ENCODE measurements around the gene CTDSP2. TPM values are rescaled to one million over a fixed set of nuclear protein-coding genes. Genes with fewer than 3 reads are reported as not detected.

The CTDSP2 gene
- total RNA-seq, 1 donor from 2014 or later, result 87.1 TPM

GRCh38 chr12:57797933-57798332 lies 48.6 kb downstream of the CTDSP2 start:
- no peak overlapping the region for H2AFZ ChIP-seq (ENCODE audit: low read depth, low read length)
- H3K27me3 ChIP-seq (ENCODE audit: insufficient read depth, low read length), result no peaks in the 10 kb centered on the region
- H3K4me3 ChIP-seq (ENCODE audit: insufficient read depth, low read depth, low read length), result no peak overlapping the region
- H3K36me3 ChIP-seq (ENCODE audit: insufficient read depth, low read length), result peaks cover 24% of the 10 kb centered on the region
- no peaks in the 10 kb centered on the region for H3K9me3 Mint-ChIP-seq (ENCODE audit: unreplicated experiment)
- H3K9me3 ChIP-seq (ENCODE audit: insufficient read depth, low read depth, low read length), result no peaks in the 10 kb centered on the region
- H3K36me3 Mint-ChIP-seq (ENCODE audit: low read depth, unreplicated experiment), result peaks cover 17% of the 10 kb centered on the region
- no peaks in the 10 kb centered on the region for H3K27me3 Mint-ChIP-seq (ENCODE audit: low read depth, unreplicated experiment)
- DNase-seq (ENCODE audit: low read depth) (no peak), FAIRE-seq (no peak)
- TF ChIP-seq EZH2 (IDR thresholded peaks at IDR 0.05; ENCODE audit: insufficient read depth, low read length), result no peak
- TF ChIP-seq CTCF (IDR thresholded peaks at IDR 0.05; ENCODE audit: insufficient read depth, low read depth, low read length), result no peak
- H3K4me2 ChIP-seq (ENCODE audit: low read length), result no peak overlapping the region
- no peaks in the 10 kb centered on the region for H3K79me2 ChIP-seq (ENCODE audit: insufficient read depth, low read length)
- peaks cover 13% of the 10 kb centered on the region for H3K4me1 ChIP-seq (ENCODE audit: insufficient read depth, low read length)
- no peak overlapping the region for H3K4me3 Mint-ChIP-seq (ENCODE audit: unreplicated experiment)
- peaks cover 9% of the 10 kb centered on the region for H3K4me1 Mint-ChIP-seq (ENCODE audit: low read depth, unreplicated experiment)
- no peak overlapping the region for H3K27ac ChIP-seq (ENCODE audit: low read depth, low read length)
- no peaks in the 10 kb centered on the region for H4K20me1 ChIP-seq (ENCODE audit: insufficient read depth, low read length)
- H3K9ac ChIP-seq (ENCODE audit: low read length), result no peak overlapping the region
- H3K27ac Mint-ChIP-seq (ENCODE audit: unreplicated experiment), result no peak overlapping the region

DNA sequence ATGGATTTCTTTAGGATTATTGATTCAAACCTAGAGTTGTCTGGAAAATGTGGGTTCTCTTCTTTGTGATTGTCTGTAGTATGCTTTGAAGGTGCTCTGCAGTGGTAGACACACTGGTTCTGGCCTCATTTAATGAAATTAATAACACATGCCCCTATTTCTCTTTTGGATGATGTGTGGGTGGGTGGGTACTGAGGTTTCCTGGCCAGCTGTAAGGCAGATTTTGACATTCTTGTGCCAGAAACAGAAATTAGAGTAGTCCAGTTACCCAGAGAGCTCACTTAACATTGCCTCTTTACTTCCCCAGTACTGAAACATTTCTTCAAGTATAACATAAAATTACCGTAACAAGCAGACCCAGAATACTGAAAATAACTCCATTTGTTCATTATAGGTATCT lies 49.5 kb downstream of the CTDSP2 start:
- Histone ChIP-seq H3K27ac (ENCODE audit: low read depth, low read length) (no peak overlapping the region), H3K4me3 (ENCODE audit: insufficient read depth, low read depth, low read length) (no peak overlapping the region), H3K9me3 (ENCODE audit: insufficient read depth, low read depth, low read length) (no peaks in the 10 kb centered on the region), H3K4me1 (ENCODE audit: insufficient read depth, low read length) (peaks cover 13% of the 10 kb centered on the region), H3K27me3 (ENCODE audit: insufficient read depth, low read length) (no peaks in the 10 kb centered on the region), H3K4me2 (ENCODE audit: low read length) (no peak overlapping the region), H3K36me3 (ENCODE audit: insufficient read depth, low read length) (peaks cover 21% of the 10 kb centered on the region), H4K20me1 (ENCODE audit: insufficient read depth, low read length) (no peaks in the 10 kb centered on the region), H3K79me2 (ENCODE audit: insufficient read depth, low read length) (no peaks in the 10 kb centered on the region), H3K9ac (ENCODE audit: low read length) (no peak overlapping the region), H2AFZ (ENCODE audit: low read depth, low read length) (no peak overlapping the region)
- H3K27ac Mint-ChIP-seq (ENCODE audit: unreplicated experiment), result no peak overlapping the region
- H3K4me1 Mint-ChIP-seq (ENCODE audit: low read depth, unreplicated experiment), result peaks cover 9% of the 10 kb centered on the region
- no peaks in the 10 kb centered on the region for H3K9me3 Mint-ChIP-seq (ENCODE audit: unreplicated experiment)
- H3K4me3 Mint-ChIP-seq (ENCODE audit: unreplicated experiment), result no peak overlapping the region
- no peaks in the 10 kb centered on the region for H3K27me3 Mint-ChIP-seq (ENCODE audit: low read depth, unreplicated experiment)
- DNase-seq (ENCODE audit: low read depth), result no peak
- H3K36me3 Mint-ChIP-seq (ENCODE audit: low read depth, unreplicated experiment), result peaks cover 19% of the 10 kb centered on the region
- no peak for FAIRE-seq
- TF ChIP-seq EZH2 (IDR thresholded peaks at IDR 0.05; ENCODE audit: insufficient read depth, low read length) (no peak), CTCF (IDR thresholded peaks at IDR 0.05; ENCODE audit: insufficient read depth, low read depth, low read length) (no peak)

GRCh38 chr12:57795354-57795753 lies 51.2 kb downstream of the CTDSP2 start:
- no peak overlapping the region for H2AFZ ChIP-seq (ENCODE audit: low read depth, low read length)
- H4K20me1 ChIP-seq (ENCODE audit: insufficient read depth, low read length), result no peaks in the 10 kb centered on the region
- H3K4me1 Mint-ChIP-seq (ENCODE audit: low read depth, unreplicated experiment), result peaks cover 9% of the 10 kb centered on the region
- H3K27me3 Mint-ChIP-seq (ENCODE audit: low read depth, unreplicated experiment), result no peaks in the 10 kb centered on the region
- no peak overlapping the region for H3K9ac ChIP-seq (ENCODE audit: low read length)
- no peaks in the 10 kb centered on the region for H3K79me2 ChIP-seq (ENCODE audit: insufficient read depth, low read length)
- peaks cover 13% of the 10 kb centered on the region for H3K4me1 ChIP-seq (ENCODE audit: insufficient read depth, low read length)
- no peak for TF ChIP-seq EZH2 (IDR thresholded peaks at IDR 0.05; ENCODE audit: insufficient read depth, low read length)
- no peak for TF ChIP-seq CTCF (IDR thresholded peaks at IDR 0.05; ENCODE audit: insufficient read depth, low read depth, low read length)
- H3K36me3 Mint-ChIP-seq (ENCODE audit: low read depth, unreplicated experiment), result peaks cover 15% of the 10 kb centered on the region
- H3K4me3 ChIP-seq (ENCODE audit: insufficient read depth, low read depth, low read length), result no peak overlapping the region
- H3K9me3 Mint-ChIP-seq (ENCODE audit: unreplicated experiment), result no peaks in the 10 kb centered on the region
- peak overlapping the region; percentile 41 for H3K27ac Mint-ChIP-seq (ENCODE audit: unreplicated experiment)
- no peak overlapping the region for H3K4me3 Mint-ChIP-seq (ENCODE audit: unreplicated experiment)
- FAIRE-seq (no peak), DNase-seq (ENCODE audit: low read depth) (no peak)
- no peaks in the 10 kb centered on the region for H3K9me3 ChIP-seq (ENCODE audit: insufficient read depth, low read depth, low read length)
- H3K36me3 ChIP-seq (ENCODE audit: insufficient read depth, low read length), result peaks cover 21% of the 10 kb centered on the region
- peak overlapping the region; percentile 13 for H3K27ac ChIP-seq (ENCODE audit: low read depth, low read length)
- H3K4me2 ChIP-seq (ENCODE audit: low read length), result no peak overlapping the region
- no peaks in the 10 kb centered on the region for H3K27me3 ChIP-seq (ENCODE audit: insufficient read depth, low read length)
